Pancreas (tissue), 10 donors: ENCODE results near the gene SRRM4. TPM values are rescaled to one million over a fixed set of nuclear protein-coding genes. Genes with fewer than 3 reads are reported as not detected.
"Not testable (repeated sequence)": the region's sequence is repeated elsewhere in the genome, so short reads cannot be mapped to it uniquely, and the experiment has no call there.

Source experiments
- ATAC-seq, 4 donors: fragments of 200-7000 bp; cut with Tn5 transposase; one replicate each; pipeline versions ENCODE4 v1.8.0 to v1.9.1; 2020; ENCODE audit warnings: mild to moderate bottlenecking in 4 of 4, moderate library complexity in 4 of 4
- DNase-seq, 6 donors: peaks; one replicate each; pipeline ENCODE4 v3.0.0-alpha.2; 2020
- FAIRE-seq: peaks from 2 replicates; lab custom pipeline; 2012; peaks lifted over from hg19 to GRCh38; lab: Jason Lieb, UNC
- H3K27ac ChIP-seq, 4 donors: fragments of 200-600 bp; sonication (generic); 1 replicate in 3 of 4; 2 replicates in 1 of 4; pipeline versions ENCODE4 v1.5.0 to v1.8.0; 2020
- H3K27me3 ChIP-seq, 4 donors: fragments of 200-600 bp; one replicate each; pipeline ENCODE4 v1.8.0; 2021
- H3K36me3 ChIP-seq, 3 donors: fragments of 200-600 bp; sonication (generic) in 1 of 3; one replicate each; pipeline versions ENCODE4 v1.5.0 to v1.8.0; 2020 to 2021
- H3K4me1 ChIP-seq, 3 donors: fragments of 200-600 bp; one replicate each; pipeline ENCODE4 v1.8.0; 2021
- H3K4me3 ChIP-seq, 4 donors: fragments of 200-600 bp; sonication (generic) in 2 of 4; one replicate each; pipeline versions ENCODE4 v1.5.0 to v1.8.0; 2020 to 2021
- H3K9me3 ChIP-seq, 4 donors: fragments of 200-600 bp; one replicate each; pipeline ENCODE4 v1.8.0; 2021
- WGBS, 2 donors: extraction: QIAGEN DNeasy Blood & Tissue Kit; methylation state at CpG; one replicate each; pipeline ENCODE4 v1.1.7; 2013; 5-methylcytosine and 5-hydroxymethylcytosine counted together
- intact Hi-C, 3 donors: fragments of 100-400 bp; cut with DNase I; formaldehyde crosslinking; loops; one replicate each; pipeline versions ENCODE4 v1.11.1 to v1.14.2; 2022
- polyA plus RNA-seq, 2 donors: library from polyadenylated mRNA; stranded (reverse); fragments of 200-250 nt; gene quantifications; one replicate each; pipeline ENCODE4 v1.2.3, GENCODE V29; 2013
- total RNA-seq, 6 donors: library from RNA; stranded (reverse); fragmentation: NEBNext Ultra II Directional in 4 of 6; extraction: Animal tissue kit (Norgen Biotek cat#: 25700) in 4 of 6; gene quantifications; one replicate each; pipeline versions ENCODE4 v1.2.1 to v1.2.4, GENCODE V29; 2021 to 2023
- TF ChIP-seq, protein P1 (sequence below), 4 donors: fragments of 200-600 bp; sonication (generic) in 3 of 4; IDR thresholded peaks; one replicate each; pipeline versions ENCODE4 v1.5.0 to v1.8.0; 2021; ENCODE audit warnings: antibody characterized with exemption in 4 of 4
- donor health status: healthy with polysubstance abuse.
- donor health status: DM: no; HTN: no; CAD: no; lungs with moderate emphysema.
- donor health status: DM: no; HTN: no; CAD: no.
- donor health status: control.
- donor health status: control.
- donor health status: Bipolar disorder and iron deficiency.
- donor health status: DM: yes; HTN: yes; CAD: no.
- donor health status: DM: no; HTN: no; CAD: no.
- donor health status: DM: no; HTN: no; CAD: no.
- donor health status: DM: yes; HTN: yes; CAD: no.

SRRM4 gene
- total and polyA plus RNA-seq, 8 donors, result 0.02 TPM; not detected in 7

DNA sequence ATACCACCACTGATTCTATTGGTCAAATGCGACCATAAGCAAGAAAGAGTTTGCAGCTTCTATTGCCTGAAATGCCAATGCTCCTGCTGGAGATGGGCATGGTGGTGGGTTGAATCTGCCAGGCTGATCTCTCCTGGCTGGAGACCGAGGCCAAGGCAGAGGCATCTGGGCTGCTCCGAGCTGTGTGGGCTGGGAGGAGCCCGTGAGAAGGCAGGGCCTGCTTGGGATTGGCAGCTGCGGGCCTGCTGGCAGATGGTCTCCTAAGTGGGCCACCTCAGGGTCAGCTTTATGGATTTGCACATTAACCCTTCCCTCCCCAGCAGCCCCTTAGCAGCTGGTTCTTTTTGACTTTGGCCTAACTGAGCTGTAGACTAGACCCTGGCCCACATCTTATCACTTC, 25.4 kb downstream of the SRRM4 start:
- Histone ChIP-seq H3K36me3 (no peaks in the 10 kb centered on the region), H3K4me1 (no peaks in the 10 kb centered on the region), H3K4me3 (no peak overlapping the region), H3K27ac (no peak overlapping the region), H3K9me3 (no peaks in the 10 kb centered on the region), H3K27me3 (no peaks in the 10 kb centered on the region)
- no peak for DNase-seq
- FAIRE-seq, result no peak
- no peak for ATAC-seq
- 54 to 59% methylated on average over 5 of the region's 5 CpGs for WGBS, 2 donors
- intact Hi-C loops, result no loop called here
- TF ChIP-seq, protein P1, sequence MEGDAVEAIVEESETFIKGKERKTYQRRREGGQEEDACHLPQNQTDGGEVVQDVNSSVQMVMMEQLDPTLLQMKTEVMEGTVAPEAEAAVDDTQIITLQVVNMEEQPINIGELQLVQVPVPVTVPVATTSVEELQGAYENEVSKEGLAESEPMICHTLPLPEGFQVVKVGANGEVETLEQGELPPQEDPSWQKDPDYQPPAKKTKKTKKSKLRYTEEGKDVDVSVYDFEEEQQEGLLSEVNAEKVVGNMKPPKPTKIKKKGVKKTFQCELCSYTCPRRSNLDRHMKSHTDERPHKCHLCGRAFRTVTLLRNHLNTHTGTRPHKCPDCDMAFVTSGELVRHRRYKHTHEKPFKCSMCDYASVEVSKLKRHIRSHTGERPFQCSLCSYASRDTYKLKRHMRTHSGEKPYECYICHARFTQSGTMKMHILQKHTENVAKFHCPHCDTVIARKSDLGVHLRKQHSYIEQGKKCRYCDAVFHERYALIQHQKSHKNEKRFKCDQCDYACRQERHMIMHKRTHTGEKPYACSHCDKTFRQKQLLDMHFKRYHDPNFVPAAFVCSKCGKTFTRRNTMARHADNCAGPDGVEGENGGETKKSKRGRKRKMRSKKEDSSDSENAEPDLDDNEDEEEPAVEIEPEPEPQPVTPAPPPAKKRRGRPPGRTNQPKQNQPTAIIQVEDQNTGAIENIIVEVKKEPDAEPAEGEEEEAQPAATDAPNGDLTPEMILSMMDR (IDR thresholded peaks at IDR 0.05), result no peak

DNA sequence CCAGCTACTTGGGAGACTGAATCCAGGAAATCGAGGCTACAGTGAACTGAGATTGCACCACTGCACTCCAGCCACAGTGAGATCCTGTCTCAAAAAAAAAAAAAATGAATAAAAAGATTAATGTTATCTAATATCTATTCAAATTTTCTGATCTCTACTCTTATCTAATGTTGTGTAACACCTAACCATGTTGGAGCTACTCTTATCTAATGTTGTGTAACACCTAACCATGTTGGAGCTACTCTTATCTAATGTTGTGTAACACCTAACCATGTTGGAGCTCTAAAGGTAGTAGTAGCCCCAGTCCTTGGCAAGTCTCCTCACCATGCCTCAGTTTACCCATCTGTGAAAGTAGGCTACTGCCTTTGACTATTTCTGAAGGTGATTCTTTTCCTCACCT, 26.9 kb downstream of the SRRM4 start:
- H3K27me3 ChIP-seq, H3K4me3 ChIP-seq, H3K36me3 ChIP-seq, FAIRE-seq, H3K27ac ChIP-seq, intact Hi-C loops, H3K9me3 ChIP-seq, H3K4me1 ChIP-seq, DNase-seq: not testable (repeated sequence)
- peak in 2 of 4 donors; percentile 57 to 60 for ATAC-seq
- WGBS, 2 donors, result 44 to 55% methylated on average over 1 of the region's 1 CpG

DNA sequence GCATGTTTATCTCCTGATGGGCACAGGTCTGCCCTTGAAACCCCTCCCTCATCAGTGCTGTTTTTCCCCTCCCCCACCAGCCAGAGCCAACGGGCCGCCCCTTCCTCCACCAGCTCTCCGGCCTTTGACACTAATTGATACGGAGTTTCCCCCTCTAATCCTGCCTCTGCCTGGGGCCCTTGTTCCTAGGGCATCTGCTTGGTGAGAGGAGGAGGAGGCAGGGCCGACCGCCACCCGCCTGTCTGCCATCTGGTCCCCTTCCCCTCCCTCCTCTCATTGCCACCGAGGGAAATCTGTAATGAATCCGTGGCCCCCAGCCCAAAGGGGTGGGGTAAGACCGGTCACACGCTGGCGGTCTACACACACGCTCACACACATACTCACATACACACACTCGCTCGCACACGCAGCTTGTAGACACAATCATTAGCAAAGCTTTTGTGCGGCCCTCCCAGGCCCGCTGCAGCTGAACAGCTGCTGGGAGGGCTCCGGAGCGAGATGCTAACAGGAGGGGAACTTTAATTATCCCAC, 27.4 kb downstream of the SRRM4 start:
- no peak for DNase-seq
- Histone ChIP-seq H3K27ac (no peak overlapping the region), H3K4me1 (no peaks in the 10 kb centered on the region), H3K36me3 (no peaks in the 10 kb centered on the region), H3K27me3 (no peaks in the 10 kb centered on the region), H3K4me3 (no peak overlapping the region), H3K9me3 (no peaks in the 10 kb centered on the region)
- WGBS, 2 donors, result 3 to 7% methylated on average over 20 of the region's 20 CpGs
- no peak for FAIRE-seq
- no peak for ATAC-seq
- intact Hi-C loops, result no loop called here
- TF ChIP-seq, protein P1 (IDR thresholded peaks at IDR 0.05), result no peak

DNA sequence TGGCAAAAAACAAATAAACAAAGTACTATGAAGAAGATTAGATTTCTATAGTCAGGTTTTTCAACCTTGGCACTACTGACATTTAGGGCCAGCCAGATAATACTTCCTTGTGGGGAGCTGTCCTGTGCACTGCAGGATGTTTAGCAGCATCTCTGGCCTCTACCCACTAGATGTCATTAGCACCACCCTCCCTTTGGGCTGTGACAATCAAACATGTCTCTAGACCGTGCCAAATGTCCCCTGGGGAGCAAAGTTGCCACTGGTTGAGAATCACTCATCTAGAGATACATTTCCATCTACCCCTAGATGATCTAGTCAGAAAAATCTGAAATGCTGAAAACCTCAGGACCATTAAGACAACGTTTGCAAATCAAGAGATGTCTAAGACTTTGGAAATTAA, 29.9 kb downstream of the SRRM4 start:
- DNase-seq (no peak), ATAC-seq (no peak), FAIRE-seq (no peak)
- Histone ChIP-seq H3K9me3 (no peaks in the 10 kb centered on the region), H3K27ac (no peak overlapping the region), H3K4me1 (no peaks in the 10 kb centered on the region), H3K4me3 (no peak overlapping the region), H3K36me3 (no peaks in the 10 kb centered on the region), H3K27me3 (no peaks in the 10 kb centered on the region)
- TF ChIP-seq, protein P1 (IDR thresholded peaks at IDR 0.05), result no peak
- intact Hi-C loops, result no loop called here
- 17 to 20% methylated on average over 2 of the region's 2 CpGs for WGBS, 2 donors

- Histone ChIP-seq H3K4me3 (no peak overlapping the region), H3K9me3 (no peaks in the 10 kb centered on the region), H3K27ac (no peak overlapping the region), H3K36me3 (no peaks in the 10 kb centered on the region), H3K27me3 (peaks cover 0 to 9% (median 0%) of the 10 kb centered on the region in 4 donors), H3K4me1 (no peaks in the 10 kb centered on the region)
- intact Hi-C loops, result no loop called here
- FAIRE-seq, result no peak
- no peak for DNase-seq
- no peak for ATAC-seq
- TF ChIP-seq, protein P1 (IDR thresholded peaks at IDR 0.05), result no peak
- WGBS, 2 donors, result 10 to 18% methylated on average over 3 of the region's 3 CpGs
Measured at GRCh38 chr12:119012179-119012578, 30.8 kb downstream of the SRRM4 start.
